ENCODE data around the gene GAB1.

Gene GAB1

DNA sequence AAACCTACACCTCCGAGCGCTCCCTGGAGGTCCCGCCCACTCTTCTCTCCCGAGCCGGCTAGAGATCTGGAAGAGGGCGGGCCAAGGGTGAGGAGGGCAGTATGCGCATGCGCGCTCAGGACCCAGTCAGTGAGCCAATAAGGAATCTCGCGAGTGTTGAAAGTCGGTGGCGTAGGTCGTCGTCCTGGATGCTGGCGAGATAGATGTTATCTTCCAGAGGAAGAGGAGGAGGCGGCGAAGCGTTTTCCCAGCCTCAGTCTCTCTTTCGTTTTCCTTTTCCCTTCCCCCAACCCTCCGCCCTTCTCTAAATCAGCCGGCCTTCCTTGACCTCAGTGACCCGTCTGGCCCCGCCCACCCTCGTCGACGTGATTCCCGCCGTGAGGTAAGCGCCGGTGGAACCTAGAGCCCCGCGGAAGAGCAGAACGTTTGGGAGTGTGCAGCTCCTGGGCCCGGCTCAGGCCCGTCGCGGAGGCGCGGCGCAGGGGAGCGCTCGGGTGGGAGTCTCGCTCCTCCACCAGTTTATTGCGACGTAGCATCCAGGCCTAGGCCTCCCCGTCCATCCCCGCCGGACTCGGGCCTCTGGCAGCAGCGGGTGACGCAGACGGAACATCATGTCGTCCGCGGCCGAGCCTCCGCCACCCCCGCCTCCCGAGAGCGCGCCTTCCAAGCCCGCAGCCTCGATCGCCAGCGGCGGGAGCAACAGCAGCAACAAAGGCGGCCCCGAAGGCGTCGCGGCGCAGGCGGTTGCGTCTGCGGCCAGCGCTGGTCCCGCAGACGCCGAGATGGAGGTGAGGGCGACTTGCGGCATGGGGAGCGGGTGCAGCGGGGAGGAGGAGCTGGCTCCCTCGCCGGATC is 176.9 kb downstream of the GAB1 start, which contains the start of gene SMARCA5 (continued):
- TF ChIP-seq KLF1 (tag by site-specific recombination; IDR thresholded peaks at IDR 0.05) (peak; percentile 24; the same call in 1 of the 2 replicates), ZBTB26 (tag by site-specific recombination; optimal IDR thresholded peaks at IDR 0.05) (peak; percentile 95), SP3 (tag by site-specific recombination; IDR thresholded peaks at IDR 0.05) (peak; percentile 77), ZNF155 (tag by site-specific recombination; IDR thresholded peaks at IDR 0.05) (no peak), ZFHX2 (tag by site-specific recombination; conservative IDR thresholded peaks at IDR 0.05) (peak; percentile 70), ZBTB7A (tag by site-specific recombination; IDR thresholded peaks at IDR 0.05; ENCODE audit: low read depth) (no peak), ZNF23 (tag by site-specific recombination; IDR thresholded peaks at IDR 0.05; ENCODE audit: borderline replicate concordance) (no peak), ZNF596 (tag by site-specific recombination; IDR thresholded peaks at IDR 0.05) (no peak), PRDM1 (tag by site-specific recombination; IDR thresholded peaks at IDR 0.05) (peak; percentile 78), ZNF629 (tag by site-specific recombination; IDR thresholded peaks at IDR 0.05) (peak; percentile 74), ATF2 (tag by site-specific recombination; IDR thresholded peaks at IDR 0.05; ENCODE audit: low read depth) (0 out of 2 replicates have a peak, but pooled peaks have one; percentile 33), IKZF3 (tag by site-specific recombination; IDR thresholded peaks at IDR 0.05) (peak; percentile 71; the same call in 1 of the 2 replicates), KLF17 (tag by site-specific recombination; IDR thresholded peaks at IDR 0.05) (peak; percentile 33; the same call in 1 of the 2 replicates), ZSCAN30 (tag by site-specific recombination; IDR thresholded peaks at IDR 0.05) (peak; percentile 52; the same call in 1 of the 2 replicates), ZSCAN23 (tag by site-specific recombination; IDR thresholded peaks at IDR 0.05) (no peak), ZBTB17 (tag by site-specific recombination; IDR thresholded peaks at IDR 0.05) (peak; percentile 29; the same call in 1 of the 2 replicates), ZNF394 (tag by site-specific recombination; IDR thresholded peaks at IDR 0.05; ENCODE audit: borderline replicate concordance) (peak; percentile 12; the same call in 1 of the 2 replicates), SP7 (tag by site-specific recombination; IDR thresholded peaks at IDR 0.05) (0 out of 2 replicates have a peak, but pooled peaks have one; percentile 27), FEZF1 (tag by site-specific recombination; IDR thresholded peaks at IDR 0.05) (no peak), YY1 (tag by site-specific recombination; IDR thresholded peaks at IDR 0.05) (peak; percentile 62), ZNF366 (tag by site-specific recombination; conservative IDR thresholded peaks at IDR 0.05) (peak; percentile 68), PRDM6 (tag by site-specific recombination; IDR thresholded peaks at IDR 0.05) (no peak), SETDB1 (IDR thresholded peaks at IDR 0.05; ENCODE audit: insufficient read length, low read length) (no peak), ZNF221 (tag by site-specific recombination; IDR thresholded peaks at IDR 0.05; ENCODE audit: borderline replicate concordance) (no peak), ZNF747 (tag by site-specific recombination; IDR thresholded peaks at IDR 0.05) (no peak), PRDM10 (tag by site-specific recombination; IDR thresholded peaks at IDR 0.05) (0 out of 2 replicates have a peak, but pooled peaks have one; percentile 18)
